HFF-Myc (cell line): ENCODE data around the gene ZBTB21.

Source experiments
- DNase-seq: peaks from one replicate; pipeline ENCODE4 v3.0.0-alpha.2; 2011; ENCODE audit warnings: low read depth; ENCODE audit errors: extremely low read depth
- H3K4me3 ChIP-seq: replicated peaks from 2 replicates; pipeline ENCODE4 v1.5.1; 2011; ENCODE audit warnings: low read depth, mild to moderate bottlenecking, control low read depth, low read length
- CTCF ChIP-seq: IDR thresholded peaks from 2 replicates; pipeline ENCODE4 v1.5.1; 2012; ENCODE audit warnings: mild to moderate bottlenecking, low read depth, low read length, control low read depth; ENCODE audit errors: missing control alignments

ZBTB21 gene

DNA sequence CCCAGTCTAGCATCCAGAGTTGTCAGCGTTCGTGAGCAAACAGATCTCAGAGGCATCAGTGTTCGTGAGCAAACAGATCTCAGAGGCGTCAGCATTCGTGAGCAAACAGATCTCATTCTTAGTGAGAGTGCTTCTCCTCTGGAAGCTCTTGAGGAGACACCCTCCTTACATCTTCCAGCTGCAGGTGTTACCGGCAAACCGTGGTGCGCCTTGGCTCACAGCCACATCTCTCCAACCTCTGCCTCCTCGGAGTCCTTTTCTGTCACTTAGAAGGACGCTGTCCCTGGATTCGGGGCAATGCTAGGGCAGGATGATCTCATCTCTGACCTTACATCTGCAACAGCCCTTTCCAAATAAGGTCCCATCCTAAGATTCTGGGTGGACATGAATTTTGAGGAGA lies 46.3 kb upstream of the ZBTB21 start:
- no peak for TF ChIP-seq CTCF
- no peak overlapping the region for H3K4me3 ChIP-seq
- DNase-seq = no peak

GRCh38 chr21:42055425-42055824 lies 45.3 kb upstream of the ZBTB21 start:
- H3K4me3 ChIP-seq = no peak overlapping the region
- no peak for TF ChIP-seq CTCF
- no peak for DNase-seq

DNA sequence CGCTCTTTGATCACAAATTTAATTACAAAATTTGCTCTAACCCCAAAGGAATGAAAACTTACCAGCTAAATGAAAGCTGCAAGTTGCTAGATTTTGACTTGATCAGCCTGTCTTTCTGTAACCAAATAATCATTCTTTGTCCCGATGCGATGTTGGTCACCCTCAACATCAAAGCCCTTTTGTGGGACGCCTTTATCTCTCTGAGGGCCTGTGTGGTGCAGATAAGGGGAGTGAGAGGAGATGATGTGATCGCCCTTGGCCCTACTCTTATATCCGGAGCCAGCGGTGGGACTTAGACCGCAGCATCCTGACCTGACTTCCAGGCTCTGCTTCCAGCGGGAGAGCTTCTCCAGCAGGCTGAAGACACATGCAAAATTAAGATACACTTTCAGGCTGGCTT lies 41.6 kb upstream of the ZBTB21 start:
- DNase-seq = no peak
- TF ChIP-seq CTCF = no peak

GRCh38 chr21:42049578-42050430 lies 39.6 kb upstream of the ZBTB21 start:
- H3K4me3 ChIP-seq = no peak overlapping the region
- no peak for TF ChIP-seq CTCF
- DNase-seq = no peak

More for the DNA sequence above, 41.6 kb upstream of the ZBTB21 start:
- H3K4me3 ChIP-seq = no peak overlapping the region

DNA sequence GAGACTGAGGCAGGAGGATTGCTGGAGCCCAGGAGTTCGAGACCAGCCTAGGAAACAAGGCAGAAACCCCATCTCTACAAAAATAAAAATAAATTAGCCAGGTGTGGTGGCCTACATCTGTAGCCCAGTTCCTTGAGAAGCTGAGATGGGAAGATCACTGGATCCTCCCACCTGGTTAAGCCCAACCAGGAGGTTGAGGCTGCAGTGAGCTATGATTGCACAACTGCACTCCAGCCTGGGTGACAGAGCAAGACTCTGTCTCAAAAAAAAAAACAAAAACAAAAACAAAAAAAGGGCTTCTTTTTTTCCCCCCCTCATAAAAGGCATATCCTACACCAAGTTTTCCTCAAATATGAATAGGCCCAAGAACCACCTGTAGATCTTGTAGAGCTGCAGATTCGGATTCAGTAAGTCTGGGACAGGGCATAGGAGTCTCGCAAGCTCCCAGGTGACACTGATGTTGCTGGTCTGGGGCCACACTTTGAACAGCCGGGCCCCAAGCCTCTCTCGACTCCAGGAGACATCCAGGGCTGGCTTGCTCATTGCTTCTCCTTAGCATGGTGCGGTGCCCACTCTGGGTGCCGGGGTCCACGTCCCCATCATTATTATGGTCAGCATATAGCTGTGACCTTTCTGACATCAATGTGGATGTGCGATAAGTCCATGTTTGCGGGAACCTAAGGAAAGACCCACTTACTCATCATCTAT lies 38.9 kb upstream of the ZBTB21 start:
- no peak for DNase-seq
- no peak for TF ChIP-seq CTCF

GRCh38 chr21:42047821-42048613 lies 37.9 kb upstream of the ZBTB21 start:
- peak; percentile 79 for DNase-seq
- no peak overlapping the region for H3K4me3 ChIP-seq
- no peak for TF ChIP-seq CTCF

More for the DNA sequence above, 38.9 kb upstream of the ZBTB21 start:
- H3K4me3 ChIP-seq = no peak overlapping the region
